CD14-positive monocyte (primary cell): Measurements from ENCODE around the gene NEK10. TPM values are rescaled to one million over a fixed set of nuclear protein-coding genes. Genes with fewer than 3 reads are reported as not detected.

Source experiments
- DNase-seq, 3 donors: peaks; one replicate each; pipeline ENCODE4 v3.0.0-alpha.2; 2011 to 2022
- H2AFZ ChIP-seq: 2 replicates; pipeline ENCODE4 v1.6.0; 2012; ENCODE audit warnings: mild to moderate bottlenecking, low read depth, low read length, inconsistent platforms; ENCODE audit not compliant: insufficient read depth, poor library complexity, severe bottlenecking
- H3K27ac ChIP-seq, 2 donors: 1 replicate in 1 of 2; 2 replicates in 1 of 2; pipeline ENCODE4 v1.5.1; 2012 to 2013; ENCODE audit warnings: low read length in 2 of 2, control low read depth in 1 of 2, inconsistent platforms in 1 of 2, low read depth in 1 of 2, mild to moderate bottlenecking in 1 of 2
- H3K27me3 ChIP-seq, 2 donors: one replicate each; pipeline versions ENCODE4 v1.6.0 to v1.6.1; 2011 to 2013; ENCODE audit warnings: low read length in 2 of 2; ENCODE audit not compliant: control insufficient read depth in 2 of 2, insufficient read depth in 2 of 2
- H3K36me3 ChIP-seq, 2 donors: replicated peaks in 1 of 2; 1 replicate in 1 of 2; 2 replicates in 1 of 2; pipeline versions ENCODE4 v1.5.1 to v1.6.1; 2012 to 2013; ENCODE audit warnings: low read length in 2 of 2, control low read depth in 1 of 2, inconsistent platforms in 1 of 2, mild to moderate bottlenecking in 1 of 2; ENCODE audit not compliant: insufficient read depth in 2 of 2, control insufficient read depth in 1 of 2
- H3K4me1 ChIP-seq, 2 donors: 1 replicate in 1 of 2; 2 replicates in 1 of 2; pipeline versions ENCODE4 v1.5.1 to v1.6.1; 2012 to 2013; ENCODE audit warnings: low read length in 2 of 2, control low read depth in 1 of 2, inconsistent platforms in 1 of 2, mild to moderate bottlenecking in 1 of 2, moderate library complexity in 1 of 2; ENCODE audit not compliant: insufficient read depth in 2 of 2, control insufficient read depth in 1 of 2
- H3K4me2 ChIP-seq: replicated peaks from 2 replicates; pipeline ENCODE3; 2012; ENCODE audit warnings: low read length, moderate library complexity, mild to moderate bottlenecking; ENCODE audit not compliant: poor library complexity, severe bottlenecking; ENCODE audit errors: extremely low read depth
- H3K4me3 ChIP-seq, 3 experiments: fragments of 200-600 bp in 1 of 3; sonication (generic) in 1 of 3; replicated peaks in 1 of 3; 1 replicate in 2 of 3; 2 replicates in 1 of 3; pipeline ENCODE4 v1.5.1; 2011 to 2013; ENCODE audit warnings: low read length in 3 of 3, mild to moderate bottlenecking in 3 of 3, control low read depth in 2 of 3, low read depth in 2 of 3, inconsistent platforms in 1 of 3, moderate library complexity in 1 of 3
- H3K79me2 ChIP-seq: 2 replicates; pipeline ENCODE4 v1.6.0; 2012; ENCODE audit warnings: mild to moderate bottlenecking, control low read depth, inconsistent platforms, low read length, moderate library complexity; ENCODE audit not compliant: insufficient read depth
- H3K9ac ChIP-seq: 2 replicates; pipeline ENCODE4 v1.6.0; 2017; ENCODE audit warnings: low read length, mild to moderate bottlenecking; ENCODE audit not compliant: insufficient read depth, poor library complexity, severe bottlenecking
- H3K9me3 ChIP-seq, 2 donors: replicated peaks in 1 of 2; 1 replicate in 1 of 2; 2 replicates in 1 of 2; pipeline versions ENCODE4 v1.5.1 to v1.6.1; 2012 to 2013; ENCODE audit warnings: low read length in 2 of 2, control low read depth in 1 of 2; ENCODE audit not compliant: control insufficient read depth in 1 of 2, insufficient read depth in 1 of 2
- H4K20me1 ChIP-seq: 2 replicates; pipeline ENCODE4 v1.6.0; 2012; ENCODE audit warnings: mild to moderate bottlenecking, low read length, control low read depth, moderate library complexity; ENCODE audit not compliant: insufficient read depth
- H3K27ac Mint-ChIP-seq, 7 donors: one replicate each; pipeline ENCODE4 v1.8.0; 2020; ENCODE audit warnings: mild to moderate bottlenecking in 7 of 7, mixed read lengths in 7 of 7, moderate library complexity in 6 of 7, inconsistent platforms in 2 of 7
- H3K27me3 Mint-ChIP-seq, 3 donors: one replicate each; pipeline ENCODE4 v1.8.0; 2021 to 2022; ENCODE audit warnings: low read depth in 3 of 3, mild to moderate bottlenecking in 3 of 3, mixed read lengths in 3 of 3, moderate library complexity in 3 of 3, inconsistent platforms in 1 of 3
- H3K36me3 Mint-ChIP-seq, 2 donors: one replicate each; pipeline ENCODE4 v1.8.0; 2020; ENCODE audit warnings: mixed read lengths in 2 of 2, inconsistent platforms in 1 of 2, mild to moderate bottlenecking in 1 of 2
- H3K4me1 Mint-ChIP-seq: one replicate; pipeline ENCODE4 v1.8.0; 2020; ENCODE audit warnings: mild to moderate bottlenecking, mixed read lengths
- H3K4me3 Mint-ChIP-seq, 2 donors: one replicate each; pipeline ENCODE4 v1.8.0; 2020; ENCODE audit warnings: mild to moderate bottlenecking in 2 of 2, mixed read lengths in 2 of 2, moderate library complexity in 1 of 2
- H3K9me3 Mint-ChIP-seq, 7 donors: one replicate each; pipeline ENCODE4 v1.8.0; 2020 to 2022; ENCODE audit warnings: mixed read lengths in 7 of 7, mild to moderate bottlenecking in 6 of 7, moderate library complexity in 6 of 7, inconsistent platforms in 2 of 7
- CTCF ChIP-seq: fragments of 200-600 bp; IDR thresholded peaks from one replicate; pipeline ENCODE4 v1.8.0; 2022; ENCODE audit warnings: antibody characterized with exemption, mild to moderate bottlenecking
- WGBS: methylation state at CpG from one replicate; pipeline ENCODE4 v1.1.5; 2013; ENCODE audit warnings: missing lambda C conversion rate; ENCODE audit not compliant: insufficient coverage; 5-methylcytosine and 5-hydroxymethylcytosine counted together
- intact Hi-C, 2 donors: fragments of 100-400 bp; cut with micrococcal nuclease; formaldehyde crosslinking; loops; one replicate each; pipeline versions ENCODE4 v1.15.0 to v1.15.1; 2023
- polyA plus RNA-seq, 3 donors: library from polyadenylated mRNA; depleted of rRNA in 1 of 3; unstranded in 2 of 3; stranded (reverse) in 1 of 3; fragments of 300-500 nt in 2 of 3; fragments of >200 nt in 1 of 3; fragmentation: Illumina TruSeq in 2 of 3; gene quantifications; 1 replicate in 2 of 3; 2 replicates in 1 of 3; pipeline ENCODE4 v1.2.3, GENCODE V29; 2012 to 2021

The NEK10 gene
- polyA plus RNA-seq, 3 donors, result not detected

GRCh38 chr3:27074914-27075313 lies 294.3 kb downstream of the NEK10 start:
- Histone ChIP-seq H3K4me3 (no peak overlapping the region), H3K27ac (no peak overlapping the region), H3K36me3 (no peaks in the 10 kb centered on the region), H2AFZ (no peak overlapping the region), H3K79me2 (no peaks in the 10 kb centered on the region), H3K4me1 (no peaks in the 10 kb centered on the region), H3K4me2 (no peak overlapping the region), H3K27me3 (no peaks in the 10 kb centered on the region), H3K9me3 (peaks cover 0 to 3% of the 10 kb centered on the region in 2 donors), H3K9ac (no peak overlapping the region), H4K20me1 (no peaks in the 10 kb centered on the region)
- intact Hi-C loops, result no loop called here
- no peak overlapping the region for H3K27ac Mint-ChIP-seq
- H3K9me3 Mint-ChIP-seq, result peaks cover 0 to 5% (median 1%) of the 10 kb centered on the region in 7 donors
- no peak for TF ChIP-seq CTCF
- H3K36me3 Mint-ChIP-seq, result no peaks in the 10 kb centered on the region
- H3K4me3 Mint-ChIP-seq, result no peak overlapping the region
- 94% methylated on average over 3 of the region's 3 CpGs for WGBS
- peaks cover 1 to 4% (median 3%) of the 10 kb centered on the region in 3 donors for H3K27me3 Mint-ChIP-seq
- no peaks in the 10 kb centered on the region for H3K4me1 Mint-ChIP-seq
- no peak for DNase-seq

- Histone ChIP-seq H3K79me2 (no peaks in the 10 kb centered on the region), H4K20me1 (no peaks in the 10 kb centered on the region), H3K4me2 (no peak overlapping the region), H3K4me1 (no peaks in the 10 kb centered on the region), H3K9me3 (peaks cover 0 to 3% of the 10 kb centered on the region in 2 donors), H3K4me3 (no peak overlapping the region), H3K36me3 (no peaks in the 10 kb centered on the region), H2AFZ (no peak overlapping the region), H3K27me3 (no peaks in the 10 kb centered on the region), H3K9ac (no peak overlapping the region), H3K27ac (no peak overlapping the region)
- Mint-ChIP-seq H3K36me3 (no peaks in the 10 kb centered on the region), H3K4me1 (no peaks in the 10 kb centered on the region), H3K27ac (no peak overlapping the region), H3K27me3 (peaks cover 1 to 4% (median 3%) of the 10 kb centered on the region in 3 donors), H3K4me3 (no peak overlapping the region), H3K9me3 (peaks cover 0 to 5% (median 2%) of the 10 kb centered on the region in 7 donors)
- 100% methylated on average over 1 of the region's 3 CpGs for WGBS
- no peak for DNase-seq
- intact Hi-C loops, result no loop called here
- no peak for TF ChIP-seq CTCF
These were observed 295.3 kb downstream of the NEK10 start for GRCh38 chr3:27073912-27074311.
